GM19240 (cell line): ENCODE results near the gene KIF21B.
"Not testable (repeated sequence)": the region's sequence is repeated elsewhere in the genome, so short reads cannot be mapped to it uniquely, and the experiment has no call there.

Experiments
- DNase-seq: peaks from one replicate; pipeline ENCODE4 v3.0.0; 2011; ENCODE audit warnings: low spot score; ENCODE audit not compliant: insufficient read length

Gene KIF21B

GRCh38 chr1:200971955-200972711 is 51.4 kb downstream of the KIF21B start:
- DNase-seq = peak; percentile 35

GRCh38 chr1:200971428-200971903 is 52.0 kb downstream of the KIF21B start:
- no peak for DNase-seq

DNA sequence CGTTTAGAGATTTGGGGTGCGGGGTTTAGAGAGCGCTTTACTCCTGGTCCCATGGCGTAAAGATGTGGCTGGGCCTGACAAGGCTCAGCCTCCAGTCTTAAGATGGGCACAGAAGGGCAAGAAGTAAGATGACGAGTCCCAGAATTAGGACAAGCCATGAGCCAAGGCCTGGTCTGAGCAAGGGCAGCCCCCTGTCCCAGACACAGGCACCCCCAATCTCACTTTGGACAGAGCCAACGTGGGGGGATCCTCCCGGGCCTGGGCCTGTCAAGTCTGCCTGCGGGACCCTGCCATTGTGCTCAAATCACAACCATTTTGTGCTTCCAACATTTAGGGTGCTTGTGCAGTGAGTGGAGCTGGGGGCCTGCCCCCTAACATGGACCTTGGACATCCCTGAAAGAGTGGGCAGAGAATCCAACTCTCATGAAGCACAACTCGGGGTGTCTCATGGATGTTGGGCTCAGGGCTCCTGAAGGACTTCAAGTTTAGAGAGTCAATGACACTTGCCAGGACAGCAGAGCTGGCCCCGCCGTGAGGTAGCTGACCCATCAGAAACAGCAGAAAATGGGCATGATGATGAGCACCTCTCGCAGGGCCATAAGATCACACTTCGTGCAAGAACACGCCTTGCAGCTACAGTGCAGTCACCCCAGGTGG is 52.6 kb downstream of the KIF21B start:
- DNase-seq = no peak

DNA sequence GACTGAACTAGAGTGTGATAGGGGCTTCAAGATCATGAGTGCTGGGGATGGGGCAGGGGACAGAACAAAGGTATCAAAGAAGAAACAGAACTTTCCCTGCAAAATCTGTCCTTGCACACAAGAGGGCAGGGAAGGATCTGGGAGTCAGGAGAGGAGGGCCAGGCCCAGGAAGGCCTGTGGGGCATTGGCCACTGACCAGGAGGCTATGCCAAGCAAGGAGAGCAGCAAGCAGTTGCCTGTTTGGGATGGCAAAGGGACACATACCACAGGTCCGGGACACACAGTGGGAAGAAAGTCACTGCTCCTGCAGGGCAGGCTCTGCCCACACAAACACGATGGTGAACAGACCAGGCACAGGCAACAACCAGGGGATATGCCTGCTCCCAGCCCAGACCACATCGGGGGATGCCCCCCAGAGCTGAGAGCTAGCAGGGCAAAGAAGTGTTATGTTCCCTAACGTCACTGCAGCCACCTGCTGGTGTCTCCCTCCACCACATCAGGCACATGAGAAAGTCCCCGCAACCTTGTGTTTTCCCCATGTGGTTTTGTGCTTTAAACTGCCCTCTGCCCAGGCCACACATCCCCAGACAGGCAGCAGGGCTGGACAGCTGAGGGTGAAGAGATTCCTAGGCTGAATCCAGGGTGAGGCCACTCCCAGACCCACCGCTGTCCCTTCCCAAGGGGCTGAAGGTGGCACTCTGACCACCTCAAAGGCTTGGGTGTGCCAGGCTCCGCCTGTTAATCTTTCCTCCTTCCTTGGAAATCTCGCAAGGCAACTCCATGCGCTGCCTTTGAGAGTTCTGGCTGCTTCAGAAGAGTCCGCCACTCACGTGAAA is 53.6 kb downstream of the KIF21B start:
- DNase-seq = peak; percentile 73

- DNase-seq = no peak
These were observed 54.8 kb downstream of the KIF21B start for GRCh38 chr1:200968469-200969410.

DNA sequence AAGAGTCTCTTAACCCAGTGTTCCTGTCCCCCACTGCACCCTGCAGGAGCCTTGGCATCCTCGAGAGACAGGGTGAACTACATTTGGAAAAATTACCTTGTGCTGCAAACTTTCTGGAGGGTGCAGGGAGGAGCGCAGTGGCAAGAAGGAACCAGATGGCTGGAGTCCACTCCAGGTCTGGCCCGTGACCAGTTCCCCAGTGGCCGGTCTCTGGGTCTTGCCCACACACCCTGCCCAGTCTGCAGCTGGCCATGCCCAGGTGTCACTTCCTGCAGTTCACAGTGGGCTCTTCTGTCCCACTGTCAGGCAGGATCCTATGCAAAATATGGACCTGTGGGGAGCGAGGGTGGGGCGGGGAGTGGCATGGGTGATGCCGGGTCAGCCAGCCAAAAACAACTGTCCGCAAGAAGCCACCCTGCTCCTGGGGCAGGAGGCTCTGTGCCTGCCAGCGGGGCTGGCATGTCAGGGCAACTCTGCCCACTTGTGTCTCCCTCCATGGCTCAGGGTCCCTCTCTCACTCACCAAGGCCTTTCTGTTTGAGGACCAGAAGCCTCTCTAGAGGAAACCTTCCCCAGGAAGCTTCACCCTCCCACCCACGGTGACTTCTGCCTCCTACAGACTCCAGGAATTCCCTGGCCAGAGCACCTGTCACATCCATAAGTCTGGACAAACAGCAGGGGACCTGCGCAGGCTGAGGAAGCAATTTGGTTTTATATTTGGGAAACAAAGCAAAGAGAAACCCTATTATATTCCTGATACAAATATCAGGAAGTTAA is 55.6 kb downstream of the KIF21B start:
- no peak for DNase-seq

DNA sequence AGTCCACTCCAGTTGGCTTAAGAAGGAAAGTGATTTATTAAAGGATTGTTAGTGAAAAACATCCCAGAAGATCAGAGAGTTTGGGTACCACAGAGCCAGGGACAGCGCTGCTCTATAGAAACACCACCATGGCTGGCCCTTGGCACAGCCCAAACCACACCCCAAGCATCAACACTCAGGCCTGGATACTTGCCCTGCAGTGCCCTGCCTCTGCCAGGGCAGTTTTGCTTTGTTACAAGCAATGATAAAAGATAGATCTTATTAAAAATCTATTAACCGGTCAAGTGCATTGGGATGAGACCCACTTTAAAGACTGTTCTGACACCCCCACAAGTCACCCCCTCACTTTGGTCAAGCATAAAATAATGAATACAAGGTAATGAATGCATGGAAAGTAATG is 56.6 kb downstream of the KIF21B start:
- DNase-seq = no peak

DNA sequence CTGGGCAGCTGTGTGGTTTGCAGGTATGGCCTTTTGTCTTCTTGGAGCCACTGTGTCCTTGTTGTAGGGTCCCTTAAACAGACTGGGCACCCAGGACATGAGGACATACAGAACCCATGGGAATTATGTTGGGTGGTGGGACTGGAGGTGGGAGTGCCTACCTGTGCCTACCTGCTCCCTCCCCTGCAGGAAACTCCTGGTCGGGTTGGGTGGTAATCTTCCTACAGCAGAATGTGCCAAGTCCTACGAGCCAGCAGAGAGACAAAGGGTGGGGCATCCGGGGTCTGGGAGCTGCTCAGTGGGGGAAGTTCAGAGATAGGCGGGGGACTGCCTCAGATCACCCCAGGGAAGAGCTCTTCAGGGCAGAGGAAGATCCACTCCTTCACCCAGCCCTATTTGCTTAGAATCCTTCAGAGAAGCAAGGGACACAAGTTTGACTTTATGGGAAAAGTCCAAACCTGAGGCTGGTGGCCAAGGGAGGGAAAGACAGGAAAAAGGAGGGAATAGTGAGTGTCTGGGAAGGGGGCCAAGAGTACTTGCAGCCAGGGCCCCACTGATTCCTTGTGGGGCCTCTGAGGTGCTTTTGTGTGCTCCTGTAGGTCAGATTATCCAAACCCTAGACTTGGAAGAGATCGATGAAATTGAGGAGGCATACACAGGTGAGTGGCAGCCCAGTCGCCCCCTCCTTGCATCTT is 58.3 kb downstream of the KIF21B start:
- DNase-seq = no peak

DNA sequence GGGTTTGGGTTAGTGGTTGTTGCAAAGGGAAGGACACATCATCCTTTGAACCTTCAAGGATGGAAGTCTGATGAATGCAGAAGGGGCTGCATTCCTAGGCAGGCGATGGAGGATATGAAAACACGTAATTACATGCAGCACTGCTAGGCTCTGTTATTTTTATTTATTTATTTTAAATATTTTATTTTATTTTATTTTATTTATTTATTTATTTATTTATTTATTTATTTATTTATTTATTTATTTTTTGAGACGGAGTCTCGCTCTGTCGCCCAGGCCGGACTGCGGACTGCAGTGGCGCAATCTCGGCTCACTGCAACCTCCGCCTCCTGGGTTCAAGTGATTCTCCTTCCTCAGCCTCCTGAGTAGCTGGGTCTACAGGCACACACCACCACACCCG is 59.6 kb downstream of the KIF21B start:
- DNase-seq = not testable (repeated sequence)

GRCh38 chr1:200963076-200963475 is 60.4 kb downstream of the KIF21B start:
- DNase-seq = no peak

DNA sequence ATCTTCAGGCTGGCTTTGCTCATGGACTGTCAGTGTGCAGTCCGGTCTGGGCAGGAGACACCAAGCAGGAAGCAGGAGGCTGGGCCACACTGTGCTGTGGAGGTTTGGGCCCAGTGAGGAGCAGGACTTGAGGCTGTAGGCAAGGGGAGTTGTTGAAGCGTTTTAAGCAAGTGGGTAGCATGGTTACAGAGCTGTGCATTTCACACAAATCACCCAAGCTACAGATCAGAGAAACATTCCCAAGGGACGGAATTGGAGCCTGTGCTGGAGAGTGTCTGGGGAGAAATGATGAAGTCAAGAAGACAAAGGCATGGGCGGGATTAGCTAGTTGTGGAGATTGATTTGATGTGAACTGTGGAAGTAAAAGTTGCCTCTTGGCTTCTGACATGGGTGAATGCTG is 60.9 kb downstream of the KIF21B start:
- DNase-seq = no peak

DNA sequence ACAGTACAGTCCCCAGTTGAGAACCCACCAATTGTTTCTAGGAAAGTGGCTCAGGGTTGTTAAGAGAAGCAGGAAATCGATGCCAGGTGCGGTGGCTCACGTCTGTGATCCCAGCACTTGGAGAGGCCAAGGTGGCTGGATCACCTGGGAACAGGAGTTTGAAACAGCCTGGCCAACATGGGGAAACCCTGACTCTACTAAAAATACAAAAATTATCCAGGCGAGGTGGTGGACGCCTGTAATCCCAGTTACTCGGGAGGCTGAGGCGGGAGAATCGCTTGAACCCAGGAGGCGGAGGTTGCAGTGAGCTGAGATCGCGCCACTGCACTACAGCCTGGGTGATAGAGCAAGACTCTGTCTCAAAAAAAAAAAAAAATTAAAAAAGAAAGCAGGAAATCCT is 61.4 kb downstream of the KIF21B start:
- DNase-seq = not testable (repeated sequence)

GRCh38 chr1:200960948-200961340 is 62.6 kb downstream of the KIF21B start:
- DNase-seq = no peak

- no peak for DNase-seq
These were observed 63.1 kb downstream of the KIF21B start for GRCh38 chr1:200960236-200960947.

GRCh38 chr1:200959411-200959921 is 64.0 kb downstream of the KIF21B start:
- no peak for DNase-seq

DNA sequence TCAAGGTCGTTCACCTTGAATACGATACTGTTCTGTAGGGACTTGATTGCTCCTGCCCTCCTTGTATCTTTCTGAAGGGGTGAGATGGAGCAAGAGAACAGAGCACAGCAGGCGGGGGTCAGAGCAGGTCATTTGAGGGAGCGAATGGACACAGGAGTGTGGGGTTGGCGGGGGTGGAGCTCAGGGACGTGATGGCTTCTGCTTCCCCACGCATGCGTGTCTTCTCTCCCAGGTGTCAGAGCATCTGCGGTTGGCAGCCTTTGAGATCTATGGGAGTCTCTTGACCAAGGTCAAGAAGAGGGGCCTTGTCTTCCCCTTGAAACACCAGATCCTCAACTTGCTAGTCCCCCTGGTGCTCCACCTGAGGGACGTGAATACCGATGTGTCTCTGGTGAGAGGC is 64.9 kb downstream of the KIF21B start:
- no peak for DNase-seq

- no peak for DNase-seq
These were observed 69.1 kb downstream of the KIF21B start for GRCh38 chr1:200954434-200954833.

DNA sequence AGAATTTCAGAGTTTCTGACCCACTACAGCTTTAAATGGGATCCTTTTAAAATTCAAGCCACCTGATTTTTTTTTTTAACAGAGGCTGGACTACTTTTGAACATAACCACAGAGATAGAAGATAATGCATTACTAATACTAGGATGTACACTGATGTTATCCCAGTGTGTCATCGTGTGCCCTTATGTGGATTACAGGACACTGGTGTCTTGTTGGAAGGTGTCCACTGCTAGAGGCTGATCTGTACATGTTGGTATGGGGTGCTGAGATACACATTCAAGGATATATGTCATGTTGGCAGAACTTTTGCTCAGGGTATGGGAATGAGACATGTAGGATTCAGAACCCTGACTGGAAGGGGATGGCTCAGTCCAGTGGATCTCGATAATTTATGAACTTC is 72.5 kb downstream of the KIF21B start:
- DNase-seq = no peak

DNA sequence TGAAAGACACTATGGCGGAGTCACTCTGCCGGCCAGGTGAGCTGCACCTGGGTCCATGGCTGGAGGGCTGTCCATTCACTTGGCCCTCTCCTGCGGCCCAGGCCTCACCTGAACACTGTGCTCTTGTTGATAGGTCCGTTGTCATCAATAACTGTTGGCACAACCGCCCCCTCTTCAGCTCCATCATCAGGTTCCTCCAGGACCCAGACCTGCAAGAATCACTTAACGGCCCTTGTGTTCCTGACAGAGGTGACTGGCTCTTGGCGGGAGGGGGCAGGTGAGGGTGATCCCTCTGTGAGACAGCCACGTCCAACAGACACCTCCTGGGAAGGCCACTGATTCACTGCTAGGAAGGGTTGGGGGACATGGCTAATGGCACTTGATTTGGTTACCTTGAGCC is 73.9 kb downstream of the KIF21B start:
- no peak for DNase-seq
